IPS-18a (cell line): Measurements from ENCODE around the gene PCNP.
"Not testable (repeated sequence)": the region's sequence is repeated elsewhere in the genome, so short reads cannot be mapped to it uniquely, and the experiment has no call there.

Experiments
- H3K27ac ChIP-seq: one replicate; pipeline ENCODE4 v1.5.1; 2013; ENCODE audit warnings: low read length
- H3K27me3 ChIP-seq: one replicate; pipeline ENCODE4 v1.6.1; 2013; ENCODE audit warnings: mild to moderate bottlenecking, low read length; ENCODE audit not compliant: control insufficient read depth, insufficient read depth
- H3K36me3 ChIP-seq: one replicate; pipeline ENCODE4 v1.6.1; 2013; ENCODE audit warnings: low read depth, low read length; ENCODE audit not compliant: control insufficient read depth
- H3K4me1 ChIP-seq: one replicate; pipeline ENCODE4 v1.6.1; 2013; ENCODE audit warnings: low read depth, low read length; ENCODE audit not compliant: control insufficient read depth
- H3K4me3 ChIP-seq: one replicate; pipeline ENCODE4 v1.5.1; 2013; ENCODE audit warnings: low read length
- H3K9ac ChIP-seq: one replicate; pipeline ENCODE4 v1.6.1; 2013; ENCODE audit warnings: mild to moderate bottlenecking, low read length, moderate library complexity
- H3K9me3 ChIP-seq: one replicate; pipeline ENCODE4 v1.6.1; 2013; ENCODE audit warnings: low read depth, low read length; ENCODE audit not compliant: control insufficient read depth

The PCNP gene

GRCh38 chr3:101635954-101636798 is 62.2 kb downstream of the PCNP start:
- Histone ChIP-seq H3K4me1 (no peaks in the 10 kb centered on the region), H3K27me3 (no peaks in the 10 kb centered on the region), H3K9ac (no peak overlapping the region), H3K4me3 (no peak overlapping the region), H3K36me3 (no peaks in the 10 kb centered on the region), H3K9me3 (no peaks in the 10 kb centered on the region), H3K27ac (no peak overlapping the region)

DNA sequence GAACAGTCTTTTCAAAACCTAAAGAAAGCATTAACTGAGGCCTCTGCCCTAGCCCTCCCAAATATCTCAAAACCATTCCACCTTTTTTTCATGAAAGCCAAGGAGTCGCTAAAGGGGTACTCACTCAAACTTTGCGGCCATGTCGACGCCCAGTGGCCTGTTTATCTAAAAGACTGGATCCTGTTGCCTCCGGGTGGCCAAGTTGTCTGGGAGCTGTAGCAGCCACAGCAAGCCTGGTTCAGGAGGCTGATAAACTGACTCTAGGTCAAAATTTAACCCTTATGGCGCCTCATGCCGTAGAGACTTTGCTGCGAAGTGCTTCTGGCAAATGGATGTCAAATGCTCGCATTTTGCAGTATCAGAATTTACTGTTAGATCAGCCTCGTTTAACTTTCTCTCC is 63.5 kb downstream of the PCNP start:
- no peak overlapping the region for H3K27ac ChIP-seq
- H3K4me1 ChIP-seq = no peaks in the 10 kb centered on the region
- no peaks in the 10 kb centered on the region for H3K27me3 ChIP-seq
- no peak overlapping the region for H3K9ac ChIP-seq
- no peaks in the 10 kb centered on the region for H3K36me3 ChIP-seq
- H3K9me3 ChIP-seq = no peaks in the 10 kb centered on the region
- H3K4me3 ChIP-seq = no peak overlapping the region

DNA sequence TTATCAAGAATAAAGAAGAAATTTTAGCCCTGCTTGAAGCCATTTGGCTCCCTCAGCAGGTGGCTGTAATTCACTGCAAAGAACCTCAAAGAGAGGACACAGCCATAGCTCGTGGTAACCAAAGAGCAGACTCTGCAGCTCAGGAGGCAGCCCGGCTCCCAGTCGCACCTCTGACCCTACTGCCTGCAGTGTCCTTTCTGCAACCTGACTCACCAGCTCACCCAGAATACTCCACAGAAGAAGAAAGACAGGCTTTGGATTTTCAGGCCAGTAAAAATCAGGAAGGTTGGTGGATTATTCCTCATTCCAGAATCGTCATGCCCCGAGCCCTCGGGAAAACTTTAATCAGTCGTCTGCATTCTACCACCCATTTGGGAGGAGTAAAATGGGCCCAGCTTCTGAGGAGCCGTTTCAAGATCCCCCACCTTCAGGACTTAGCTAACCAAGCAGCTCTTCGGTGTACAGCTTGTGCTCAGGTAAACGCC is 64.3 kb downstream of the PCNP start:
- Histone ChIP-seq H3K27ac (no peak overlapping the region), H3K27me3 (no peaks in the 10 kb centered on the region), H3K36me3 (no peaks in the 10 kb centered on the region), H3K9me3 (no peaks in the 10 kb centered on the region), H3K4me3 (no peak overlapping the region), H3K9ac (no peak overlapping the region), H3K4me1 (peaks cover 2% of the 10 kb centered on the region)

- no peak overlapping the region for H3K27ac ChIP-seq
- no peaks in the 10 kb centered on the region for H3K36me3 ChIP-seq
- peaks cover 12% of the 10 kb centered on the region for H3K4me1 ChIP-seq
- H3K9me3 ChIP-seq = no peaks in the 10 kb centered on the region
- H3K9ac ChIP-seq = no peak overlapping the region
- no peak overlapping the region for H3K4me3 ChIP-seq
- no peaks in the 10 kb centered on the region for H3K27me3 ChIP-seq
Measured at GRCh38 chr3:101639280-101639963, 65.4 kb downstream of the PCNP start.

DNA sequence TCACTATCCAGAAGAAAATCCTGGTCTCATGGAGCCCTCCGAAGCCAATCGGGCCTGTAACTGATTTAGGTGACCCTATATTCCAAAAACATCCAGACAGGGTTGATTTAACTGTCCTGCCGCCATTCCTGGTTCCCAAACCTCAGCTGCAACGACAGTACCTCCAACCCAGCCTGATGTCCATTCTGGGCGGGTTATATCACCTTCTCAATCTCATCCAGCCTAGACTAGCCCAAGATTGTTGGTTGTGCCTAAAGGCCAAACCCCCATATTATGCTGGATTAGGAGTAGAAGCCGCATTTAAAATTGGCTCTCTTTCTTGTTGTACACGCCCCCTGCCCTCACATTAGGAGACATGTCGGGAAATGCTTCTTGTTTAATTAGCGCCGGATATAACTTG is 66.3 kb downstream of the PCNP start:
- H3K27ac ChIP-seq = no peak overlapping the region
- no peak overlapping the region for H3K9ac ChIP-seq
- H3K27me3 ChIP-seq = no peaks in the 10 kb centered on the region
- no peaks in the 10 kb centered on the region for H3K36me3 ChIP-seq
- H3K4me1 ChIP-seq = peaks cover 12% of the 10 kb centered on the region
- no peak overlapping the region for H3K4me3 ChIP-seq
- no peaks in the 10 kb centered on the region for H3K9me3 ChIP-seq

DNA sequence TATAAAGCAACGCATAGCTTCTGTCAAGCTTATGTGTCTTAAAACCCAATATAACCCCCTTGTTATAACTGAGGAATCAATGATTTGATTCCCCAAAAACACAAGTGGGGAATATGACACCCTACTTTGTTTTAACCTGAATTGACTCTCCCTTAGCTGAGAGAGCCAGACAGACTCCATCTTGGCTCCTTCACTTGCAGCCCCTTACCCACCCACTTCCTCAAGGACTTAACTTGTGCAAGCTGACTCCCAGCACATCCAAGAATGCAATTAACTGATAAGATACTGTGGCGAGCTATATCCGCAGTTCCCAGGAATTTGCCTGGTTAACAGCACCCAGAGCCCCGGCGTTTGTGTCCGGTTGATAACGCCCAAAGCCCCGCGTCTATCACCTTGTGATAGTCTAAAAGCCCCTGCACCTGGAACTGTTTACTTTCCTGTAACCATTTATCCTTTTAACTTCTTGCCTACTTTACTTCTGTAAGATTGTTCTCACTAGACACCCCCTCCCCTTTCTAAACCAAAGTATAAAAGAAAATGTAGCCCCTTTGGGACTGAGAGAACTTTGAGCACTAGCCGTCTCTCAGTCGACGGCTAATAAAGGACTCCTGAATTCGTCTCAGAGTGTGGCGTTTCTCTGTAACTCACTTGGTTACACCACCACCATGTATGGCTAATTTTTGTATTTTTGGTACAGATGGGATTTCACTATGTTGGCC is 67.6 kb downstream of the PCNP start:
- not testable (repeated sequence) for H3K27ac ChIP-seq

GRCh38 chr3:101642441-101642840 is 68.5 kb downstream of the PCNP start:
- Histone ChIP-seq H3K36me3 (no peaks in the 10 kb centered on the region), H3K9me3 (no peaks in the 10 kb centered on the region), H3K27me3 (no peaks in the 10 kb centered on the region), H3K27ac (no peak overlapping the region), H3K4me3 (no peak overlapping the region), H3K4me1 (peaks cover 12% of the 10 kb centered on the region), H3K9ac (no peak overlapping the region)

More for the DNA sequence above, 67.6 kb downstream of the PCNP start:
- H3K9me3 ChIP-seq, H3K4me3 ChIP-seq, H3K27me3 ChIP-seq, H3K9ac ChIP-seq, H3K36me3 ChIP-seq: not testable (repeated sequence)
- peaks cover 12% of the 10 kb centered on the region for H3K4me1 ChIP-seq

DNA sequence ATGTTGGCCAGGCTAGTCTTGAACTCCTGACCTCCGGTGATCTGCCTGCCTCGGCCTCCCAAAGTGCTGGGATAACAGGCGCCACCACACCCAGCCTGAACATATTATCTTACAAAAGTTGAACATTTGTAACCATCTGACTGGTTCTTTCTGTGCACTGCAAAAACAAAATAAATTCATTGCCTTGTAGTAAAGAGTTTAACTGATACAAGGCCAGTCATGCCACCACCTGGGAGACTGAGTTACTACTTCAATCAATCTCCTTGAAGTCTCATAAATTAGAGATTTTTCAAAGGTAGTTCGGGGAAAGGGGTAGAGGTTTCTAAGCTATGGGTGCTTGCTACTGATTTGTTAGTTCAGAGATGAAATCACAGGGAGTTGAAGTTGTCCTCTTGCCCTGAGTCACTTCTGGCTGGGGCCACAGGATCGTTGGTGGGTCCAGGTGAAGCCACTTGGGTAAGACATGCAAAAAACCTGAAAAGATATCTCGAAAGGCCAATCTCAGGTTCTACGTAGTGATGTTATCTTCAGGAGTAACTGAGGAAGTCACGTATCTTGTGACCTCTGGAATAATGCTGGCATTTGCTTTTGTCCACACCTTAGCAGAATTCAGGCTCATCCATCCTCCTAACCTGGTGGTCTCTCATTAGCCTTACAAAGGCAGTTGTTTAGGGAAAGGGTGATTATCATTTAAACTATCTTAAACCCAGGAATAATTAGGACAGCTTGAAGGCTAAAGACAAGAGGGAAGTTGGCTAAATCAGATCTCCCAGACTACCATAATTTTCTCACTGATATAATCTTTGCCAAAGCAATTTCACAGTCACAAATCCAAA is 69.2 kb downstream of the PCNP start:
- Histone ChIP-seq H3K9me3 (no peaks in the 10 kb centered on the region), H3K9ac (no peak overlapping the region), H3K27ac (no peak overlapping the region), H3K36me3 (no peaks in the 10 kb centered on the region), H3K4me3 (no peak overlapping the region), H3K4me1 (peaks cover 12% of the 10 kb centered on the region), H3K27me3 (no peaks in the 10 kb centered on the region)
